BE2C (cell line): Measurements from ENCODE around the gene PCSK2.
A peak's percentile ranks its signal among the peaks of the same experiment; 100 is the strongest.

Experiments used
- DNase-seq: peaks from one replicate; pipeline ENCODE4 v3.0.0-alpha.2; 2020
- H3K27me3 ChIP-seq: fragments of 250-450 bp; sonication (Bioruptor Pico); 2 replicates; pipeline ENCODE4 v1.5.1; 2020; ENCODE audit warnings: mild to moderate bottlenecking
- H3K36me3 ChIP-seq: fragments of 250-450 bp; sonication (Bioruptor Pico); 2 replicates; pipeline ENCODE4 v1.5.1; 2020; ENCODE audit warnings: mild to moderate bottlenecking
- H3K4me1 ChIP-seq: fragments of 250-450 bp; sonication (Bioruptor Pico); 2 replicates; pipeline ENCODE4 v1.5.1; 2020
- H3K4me3 ChIP-seq: 2 replicates; pipeline ENCODE4 v1.5.1; 2011; ENCODE audit warnings: low read depth, low read length
- H3K9me3 ChIP-seq: fragments of 250-450 bp; sonication (Bioruptor Pico); 2 replicates; pipeline ENCODE4 v1.5.1; 2020
- CTCF ChIP-seq: IDR thresholded peaks from 2 replicates; pipeline ENCODE4 v1.5.1; 2012; ENCODE audit warnings: mild to moderate bottlenecking, low read depth, low read length

Gene PCSK2

GRCh38 chr20:17529586-17529985 is 302.7 kb downstream of the PCSK2 start:
- H3K27me3 ChIP-seq = no peaks in the 10 kb centered on the region
- DNase-seq = no peak
- no peak overlapping the region for H3K4me3 ChIP-seq
- H3K36me3 ChIP-seq = no peaks in the 10 kb centered on the region
- H3K9me3 ChIP-seq = no peaks in the 10 kb centered on the region
- H3K4me1 ChIP-seq = peaks cover 8% of the 10 kb centered on the region; the same call in 1 of the 2 replicates
- TF ChIP-seq CTCF = no peak

- no peak for TF ChIP-seq CTCF
- Histone ChIP-seq H3K36me3 (no peaks in the 10 kb centered on the region), H3K4me1 (peaks cover 8% of the 10 kb centered on the region; the same call in 1 of the 2 replicates), H3K27me3 (no peaks in the 10 kb centered on the region), H3K9me3 (no peaks in the 10 kb centered on the region), H3K4me3 (no peak overlapping the region)
- DNase-seq = no peak
Observed at GRCh38 chr20:17530153-17530552, 303.3 kb downstream of the PCSK2 start.

- peaks cover 8% of the 10 kb centered on the region; the same call in 1 of the 2 replicates for H3K4me1 ChIP-seq
- peak; percentile 75 for DNase-seq
- peak within 1 kb of the TSS; percentile 75 for H3K4me3 ChIP-seq
- H3K27me3 ChIP-seq = no peaks in the 10 kb centered on the region
- H3K9me3 ChIP-seq = no peaks in the 10 kb centered on the region
- H3K36me3 ChIP-seq = no peaks in the 10 kb centered on the region
- TF ChIP-seq CTCF = no peak
Observed at GRCh38 chr20:17530716-17531664, 304.1 kb downstream of the PCSK2 start, which contains the start of gene BFSP1. Gene BFSP1, minus strand, starts transcription at chr20:17531379. Its CDS starts 50 bp downstream, at chr20:17531329.

- no peaks in the 10 kb centered on the region for H3K27me3 ChIP-seq
- no peaks in the 10 kb centered on the region for H3K9me3 ChIP-seq
- H3K4me1 ChIP-seq = peaks cover 8% of the 10 kb centered on the region; the same call in 1 of the 2 replicates
- no peak for TF ChIP-seq CTCF
- H3K4me3 ChIP-seq = peak overlapping the region; percentile 75
- no peak for DNase-seq
- no peaks in the 10 kb centered on the region for H3K36me3 ChIP-seq
Observed at GRCh38 chr20:17531665-17532025, 304.8 kb downstream of the PCSK2 start.

- no peaks in the 10 kb centered on the region for H3K36me3 ChIP-seq
- peak; percentile 62 for DNase-seq
- no peak for TF ChIP-seq CTCF
Observed at GRCh38 chr20:17533396-17533795, 306.6 kb downstream of the PCSK2 start.

GRCh38 chr20:17534077-17534476 is 307.2 kb downstream of the PCSK2 start:
- TF ChIP-seq CTCF = no peak

More at GRCh38 chr20:17533396-17533795, 306.6 kb downstream of the PCSK2 start:
- Histone ChIP-seq H3K4me1 (peaks cover 8% of the 10 kb centered on the region), H3K4me3 (no peak overlapping the region), H3K9me3 (no peaks in the 10 kb centered on the region), H3K27me3 (no peaks in the 10 kb centered on the region)

More at GRCh38 chr20:17534077-17534476, 307.2 kb downstream of the PCSK2 start:
- H3K27me3 ChIP-seq = peaks cover 3% of the 10 kb centered on the region; the same call in 1 of the 2 replicates
- H3K36me3 ChIP-seq = no peaks in the 10 kb centered on the region
- peaks cover 8% of the 10 kb centered on the region for H3K4me1 ChIP-seq
- no peak overlapping the region for H3K4me3 ChIP-seq
- no peak for DNase-seq
- no peaks in the 10 kb centered on the region for H3K9me3 ChIP-seq
